H1 (cell line): ENCODE measurements around the gene VAT1L. TPM values are rescaled to one million over a fixed set of nuclear protein-coding genes. Genes with fewer than 3 reads are reported as not detected.

Experiments
- CHD7 ChIP-seq: fragments of 300-600 bp; sonication (generic); IDR thresholded peaks from 2 replicates; pipeline ENCODE4 v1.7.1; 2012; ENCODE audit warnings: low read length, moderate library complexity, mild to moderate bottlenecking, inconsistent platforms; ENCODE audit not compliant: insufficient replicate concordance
- RAD21 ChIP-seq, 2 experiments: IDR thresholded peaks in 1 of 2; conservative IDR thresholded peaks in 1 of 2; 2 replicates each; pipeline ENCODE4 v1.6.1; 2011; ENCODE audit warnings: low read depth in 2 of 2, low read length in 2 of 2, improper control_type of control experiment in 1 of 2, inconsistent platforms in 1 of 2, mild to moderate bottlenecking in 1 of 2, moderate library complexity in 1 of 2
- TAF7 ChIP-seq: optimal IDR thresholded peaks from 2 replicates; pipeline ENCODE3; 2011; ENCODE audit warnings: low read depth, mild to moderate bottlenecking, inconsistent platforms, low read length, moderate library complexity, borderline replicate concordance
- polyA plus RNA-seq, 7 experiments: library from polyadenylated mRNA; depleted of rRNA in 3 of 7; stranded (reverse) in 5 of 7; unstranded in 2 of 7; fragments of >200 nt in 5 of 7; fragments of 200-250 nt in 2 of 7; gene quantifications; 1 replicate in 5 of 7; 2 replicates in 1 of 7; 4 replicates in 1 of 7; pipeline versions ENCODE4 v1.2.1 to v1.2.3, GENCODE V29; 2011 to 2013; ENCODE audit warnings: missing spikeins in 2 of 7, mixed read lengths in 2 of 7
- total RNA-seq: library from RNA; stranded (reverse); fragmentation: NEBNext Ultra II Directional; extraction: Animal tissue kit (Norgen Biotek cat#: 25700); gene quantifications from 2 replicates; pipeline ENCODE4 v1.2.1, GENCODE V29; 2021

VAT1L gene
- total and polyA plus RNA-seq, 2 of the 8 experiments (the other 6 are each of a cell fraction or from before 2014, with no cell fraction given): 46.3 to 48.2 TPM

GRCh38 chr16:77971306-77972061 lies 183.1 kb downstream of the VAT1L start (continued):
- TF ChIP-seq TAF7 (no peak), RAD21 (IDR thresholded peaks at IDR 0.05 in 1 of 2, conservative IDR thresholded peaks at IDR 0.05 in 1 of 2; ENCODE audit: low read depth in 2 of 2, low read length in 2 of 2) (peak; percentile 96 to 97), CHD7 (peak; percentile 29)
